Muscle layer of duodenum (tissue), 2 donors: ENCODE measurements around the gene NR2E1.

Source experiments
- H3K27ac ChIP-seq: one replicate; pipeline ENCODE4 v1.7.0; 2013; ENCODE audit warnings: mild to moderate bottlenecking, low read length
- H3K27me3 ChIP-seq: one replicate; pipeline ENCODE4 v1.7.0; 2013; ENCODE audit warnings: low read depth, mild to moderate bottlenecking, control low read depth, low read length
- H3K36me3 ChIP-seq, 2 donors: one replicate each; pipeline ENCODE4 v1.7.0; 2013; ENCODE audit warnings: low read length in 2 of 2, control low read depth in 1 of 2, mild to moderate bottlenecking in 1 of 2; ENCODE audit not compliant: insufficient read depth in 2 of 2, control insufficient read depth in 1 of 2
- H3K4me1 ChIP-seq, 2 donors: one replicate each; pipeline ENCODE4 v1.7.0; 2013; ENCODE audit warnings: low read length in 2 of 2, mild to moderate bottlenecking in 2 of 2, control low read depth in 1 of 2, moderate library complexity in 1 of 2; ENCODE audit not compliant: insufficient read depth in 2 of 2, control insufficient read depth in 1 of 2
- H3K4me3 ChIP-seq, 2 donors: one replicate each; pipeline ENCODE4 v1.7.0; 2013; ENCODE audit warnings: low read length in 2 of 2, low read depth in 1 of 2, mild to moderate bottlenecking in 1 of 2
- H3K9me3 ChIP-seq, 2 donors: one replicate each; pipeline ENCODE4 v1.7.0; 2013; ENCODE audit warnings: low read length in 2 of 2, control low read depth in 1 of 2, mild to moderate bottlenecking in 1 of 2; ENCODE audit not compliant: control insufficient read depth in 1 of 2
- donor health status: healthy.

NR2E1 gene

GRCh38 chr6:108198761-108199498 is 33.1 kb downstream of the NR2E1 start:
- no peak overlapping the region for H3K27ac ChIP-seq
- H3K27me3 ChIP-seq: no peaks in the 10 kb centered on the region
- no peaks in the 10 kb centered on the region for H3K4me1 ChIP-seq
- no peaks in the 10 kb centered on the region for H3K9me3 ChIP-seq
- no peak overlapping the region for H3K4me3 ChIP-seq
- H3K36me3 ChIP-seq: no peaks in the 10 kb centered on the region

DNA sequence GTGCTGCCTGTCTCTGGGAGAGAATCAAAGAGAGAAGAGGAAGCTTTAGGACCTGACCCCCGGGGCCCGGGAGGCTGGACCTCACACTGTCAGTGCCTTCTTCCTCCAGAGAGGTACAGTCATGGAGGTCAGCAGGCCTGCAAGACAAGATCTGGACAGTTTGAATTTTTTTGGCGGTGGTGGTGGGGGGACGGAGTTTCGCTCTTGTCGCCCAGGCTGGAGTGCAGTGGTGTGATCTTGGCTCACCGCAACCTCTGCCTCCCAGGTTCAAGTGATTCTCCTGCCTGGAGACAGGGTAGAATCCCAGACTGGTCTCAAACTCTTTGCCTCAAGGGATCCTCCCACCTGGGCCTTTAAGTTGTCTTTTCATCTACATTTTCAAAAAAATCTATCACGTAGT is 34.4 kb downstream of the NR2E1 start:
- no peak overlapping the region for H3K27ac ChIP-seq
- no peaks in the 10 kb centered on the region for H3K36me3 ChIP-seq
- no peak overlapping the region for H3K4me3 ChIP-seq
- H3K27me3 ChIP-seq: no peaks in the 10 kb centered on the region
- H3K4me1 ChIP-seq: no peaks in the 10 kb centered on the region
- H3K9me3 ChIP-seq: no peaks in the 10 kb centered on the region

DNA sequence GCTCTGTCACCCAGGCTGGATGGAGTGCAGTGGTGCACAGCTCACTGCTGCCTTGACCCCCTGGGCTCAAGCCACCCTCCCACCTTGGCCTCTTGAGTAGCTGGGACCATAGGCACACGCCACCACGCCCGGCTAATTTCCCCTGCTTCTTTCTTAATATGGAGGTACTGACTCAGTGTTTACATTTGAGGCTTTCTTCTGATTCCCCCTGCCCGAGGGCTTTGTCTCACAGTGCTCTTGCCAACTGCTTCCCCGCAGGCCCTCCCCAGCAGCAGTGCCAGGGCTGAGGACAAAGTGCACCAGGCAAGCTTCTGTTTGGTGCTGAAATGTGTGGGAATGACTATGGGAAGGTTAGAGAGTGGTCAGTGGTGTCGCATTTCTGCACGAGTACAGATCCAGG is 34.8 kb downstream of the NR2E1 start:
- no peaks in the 10 kb centered on the region for H3K27me3 ChIP-seq
- H3K36me3 ChIP-seq: no peaks in the 10 kb centered on the region
- H3K4me3 ChIP-seq: no peak overlapping the region
- no peaks in the 10 kb centered on the region for H3K9me3 ChIP-seq
- no peaks in the 10 kb centered on the region for H3K4me1 ChIP-seq
- no peak overlapping the region for H3K27ac ChIP-seq

DNA sequence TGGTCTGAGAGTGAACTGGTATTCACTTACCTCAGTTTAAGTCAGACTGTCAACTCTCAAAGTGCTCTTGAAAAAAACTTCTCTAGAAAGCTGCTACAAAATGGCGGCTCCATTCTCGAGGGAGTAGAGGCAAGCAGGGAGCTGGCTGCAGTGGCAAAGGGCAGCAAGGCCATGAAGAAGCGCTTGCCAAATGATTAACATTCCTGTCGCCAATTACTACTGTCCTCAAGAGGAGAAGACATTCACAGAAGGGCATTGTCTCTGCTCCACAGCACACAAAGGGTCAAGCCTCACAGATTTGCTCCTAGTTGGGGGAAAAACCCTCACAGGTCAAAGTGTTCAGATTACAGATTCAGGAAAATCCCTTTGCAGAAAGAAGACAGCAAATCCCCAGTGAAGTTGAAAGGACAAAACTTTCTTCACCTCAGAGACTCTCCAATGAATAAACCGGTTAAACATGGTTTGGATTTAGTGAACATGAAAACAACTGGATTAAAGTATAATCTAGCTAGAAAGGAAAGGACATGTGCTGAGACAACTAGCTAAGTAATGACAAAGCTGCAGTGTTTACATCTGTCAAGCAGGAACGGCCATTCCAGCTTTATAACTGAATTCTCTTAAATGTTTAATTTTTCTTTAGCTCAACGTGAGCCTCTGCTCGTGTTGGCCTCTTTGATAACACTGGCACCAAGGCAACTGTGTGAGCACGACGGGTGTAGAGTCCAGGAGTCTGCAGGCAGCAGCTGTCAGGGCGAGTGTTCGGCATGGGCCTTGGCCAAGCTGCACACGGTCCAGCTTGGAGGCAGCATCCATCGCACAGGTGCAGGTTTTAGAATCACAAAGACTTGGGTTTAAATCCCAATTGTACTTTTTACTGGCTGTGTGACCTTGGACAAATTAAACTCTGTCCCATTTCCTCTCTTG is 37.6 kb downstream of the NR2E1 start:
- Histone ChIP-seq H3K9me3 (no peaks in the 10 kb centered on the region), H3K4me3 (no peak overlapping the region), H3K27ac (no peak overlapping the region), H3K4me1 (no peaks in the 10 kb centered on the region), H3K36me3 (peaks cover 0 to 7% of the 10 kb centered on the region in 2 donors), H3K27me3 (no peaks in the 10 kb centered on the region)

DNA sequence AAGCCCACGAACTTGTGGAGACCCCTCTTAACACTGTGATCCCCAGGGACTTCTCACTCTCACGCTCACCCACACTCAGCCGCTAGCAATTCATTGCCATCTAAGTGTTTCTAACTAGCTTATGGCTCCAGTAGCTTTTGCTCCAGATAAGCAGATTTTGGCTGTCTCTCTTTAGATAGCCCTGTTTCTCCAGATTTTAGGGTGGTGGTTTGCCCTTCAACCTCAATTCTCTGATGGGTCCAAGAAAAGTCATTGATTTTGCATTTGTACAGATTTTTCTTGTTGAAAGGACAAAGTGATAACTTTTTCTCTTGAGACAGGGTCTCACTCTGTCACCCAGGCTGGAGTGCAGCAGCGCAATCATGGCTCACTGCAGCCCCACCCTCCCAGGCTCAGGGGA is 41.2 kb downstream of the NR2E1 start:
- H3K9me3 ChIP-seq: no peaks in the 10 kb centered on the region
- H3K36me3 ChIP-seq: peaks cover 11 to 20% of the 10 kb centered on the region in 2 donors

DNA sequence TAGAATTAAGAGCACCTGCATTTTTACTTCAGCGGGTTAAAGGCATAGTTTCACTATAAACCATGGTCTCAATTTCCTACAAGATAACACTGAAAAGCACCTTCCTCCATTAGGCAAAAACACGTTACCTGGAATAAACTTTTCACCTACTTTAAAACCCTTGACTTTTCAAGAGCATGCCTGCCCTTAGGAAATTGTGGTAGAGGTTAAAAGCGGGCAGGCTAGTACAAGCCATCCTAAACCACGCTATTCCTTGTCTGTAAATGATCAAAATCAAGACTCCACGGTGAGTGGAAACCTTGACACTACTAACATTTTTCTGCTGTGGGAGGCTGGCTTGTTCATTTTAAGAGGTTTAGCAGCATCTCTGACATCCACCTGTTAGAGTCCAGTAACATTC is 43.9 kb downstream of the NR2E1 start:
- no peaks in the 10 kb centered on the region for H3K9me3 ChIP-seq
- H3K27me3 ChIP-seq: no peaks in the 10 kb centered on the region
- H3K36me3 ChIP-seq: peaks cover 16 to 20% of the 10 kb centered on the region in 2 donors
- H3K4me1 ChIP-seq: no peaks in the 10 kb centered on the region
- no peak overlapping the region for H3K4me3 ChIP-seq
- no peak overlapping the region for H3K27ac ChIP-seq

More for the DNA sequence above, 41.2 kb downstream of the NR2E1 start:
- no peaks in the 10 kb centered on the region for H3K4me1 ChIP-seq
- no peak overlapping the region for H3K4me3 ChIP-seq
- H3K27ac ChIP-seq: no peak overlapping the region
- no peaks in the 10 kb centered on the region for H3K27me3 ChIP-seq

DNA sequence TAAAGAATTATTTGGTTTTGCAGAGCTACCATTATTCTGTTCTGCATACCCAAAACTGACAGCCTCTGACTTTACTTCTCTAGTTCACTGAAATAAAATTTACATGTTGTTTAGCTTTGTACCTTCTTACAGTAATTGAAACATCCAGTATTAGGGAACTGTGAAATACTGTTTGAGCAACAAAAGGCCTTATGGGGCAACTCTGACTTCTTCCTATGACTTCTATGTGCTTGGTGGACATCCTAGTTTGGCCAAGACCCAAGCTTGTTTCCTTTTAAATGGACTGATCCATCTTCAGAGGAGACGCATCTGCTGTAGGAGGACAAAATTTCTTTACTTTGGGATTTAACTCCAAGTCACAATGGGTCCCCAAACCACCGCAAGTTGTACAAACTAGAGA is 44.7 kb downstream of the NR2E1 start:
- H3K36me3 ChIP-seq: peaks cover 17 to 25% of the 10 kb centered on the region in 2 donors
- no peaks in the 10 kb centered on the region for H3K9me3 ChIP-seq
- no peaks in the 10 kb centered on the region for H3K4me1 ChIP-seq
- no peaks in the 10 kb centered on the region for H3K27me3 ChIP-seq
- no peak overlapping the region for H3K4me3 ChIP-seq
- H3K27ac ChIP-seq: no peak overlapping the region

DNA sequence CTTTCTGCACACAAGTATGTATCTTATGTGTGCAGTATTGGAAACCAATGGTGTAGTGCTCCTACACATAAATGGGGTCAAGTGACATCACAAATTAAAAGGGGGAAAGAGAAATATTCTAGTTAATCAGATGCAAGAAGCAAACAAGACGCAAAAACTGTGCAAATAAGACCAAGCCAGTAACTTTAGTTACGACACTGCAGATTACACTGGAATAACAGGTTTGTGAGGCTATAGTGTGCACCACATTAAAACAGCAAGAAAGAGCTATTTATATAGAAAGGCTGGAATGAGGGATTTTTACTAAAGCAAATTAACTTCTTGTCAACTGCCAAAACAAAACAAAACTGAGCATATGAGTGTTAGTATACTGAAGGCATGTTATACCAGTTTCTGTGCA is 45.8 kb downstream of the NR2E1 start:
- peaks cover 17 to 25% of the 10 kb centered on the region in 2 donors for H3K36me3 ChIP-seq
- H3K4me1 ChIP-seq: no peaks in the 10 kb centered on the region
- no peak overlapping the region for H3K27ac ChIP-seq
- H3K27me3 ChIP-seq: no peaks in the 10 kb centered on the region
- H3K4me3 ChIP-seq: no peak overlapping the region
- H3K9me3 ChIP-seq: no peaks in the 10 kb centered on the region

- H3K9me3 ChIP-seq: no peaks in the 10 kb centered on the region
- H3K4me1 ChIP-seq: no peaks in the 10 kb centered on the region
- H3K27me3 ChIP-seq: no peaks in the 10 kb centered on the region
- no peak overlapping the region for H3K4me3 ChIP-seq
- H3K27ac ChIP-seq: no peak overlapping the region
- H3K36me3 ChIP-seq: peaks cover 19 to 31% of the 10 kb centered on the region in 2 donors
Measured at GRCh38 chr6:108222064-108222463, 56.2 kb downstream of the NR2E1 start.

DNA sequence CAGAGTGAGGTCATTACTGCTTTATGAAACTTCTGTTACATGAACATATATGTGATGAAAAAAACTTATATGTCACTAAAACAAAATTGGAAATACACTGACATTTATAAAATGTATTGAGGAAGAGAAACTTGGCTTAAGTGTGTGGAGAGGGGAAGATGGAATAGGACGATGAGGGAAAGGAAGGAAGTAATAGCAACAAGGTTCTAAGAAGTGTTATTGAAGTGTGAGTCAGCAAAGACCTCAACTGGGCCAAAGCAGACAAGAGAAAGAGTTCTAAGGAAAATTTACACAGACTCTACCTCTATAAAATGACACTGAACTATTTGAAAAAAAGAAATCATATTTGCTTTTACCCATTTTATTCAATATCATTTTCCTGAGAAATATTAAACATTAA is 56.7 kb downstream of the NR2E1 start:
- no peak overlapping the region for H3K27ac ChIP-seq
- no peaks in the 10 kb centered on the region for H3K27me3 ChIP-seq
- H3K9me3 ChIP-seq: no peaks in the 10 kb centered on the region
- H3K4me1 ChIP-seq: no peaks in the 10 kb centered on the region
- H3K4me3 ChIP-seq: no peak overlapping the region
- H3K36me3 ChIP-seq: peaks cover 19 to 31% of the 10 kb centered on the region in 2 donors

GRCh38 chr6:108227290-108227689 is 61.5 kb downstream of the NR2E1 start:
- H3K4me1 ChIP-seq: no peaks in the 10 kb centered on the region
- no peaks in the 10 kb centered on the region for H3K27me3 ChIP-seq
- H3K36me3 ChIP-seq: peaks cover 4 to 9% of the 10 kb centered on the region in 2 donors
- H3K9me3 ChIP-seq: no peaks in the 10 kb centered on the region
- H3K27ac ChIP-seq: no peak overlapping the region
- no peak overlapping the region for H3K4me3 ChIP-seq
